ENCODE measurements around the gene CACNA1E. TPM values are rescaled to one million over a fixed set of nuclear protein-coding genes. Genes with fewer than 3 reads are reported as not detected.

Gene CACNA1E
- total RNA-seq, 1 experiment from 2014 or later = 0.05 TPM

GRCh38 chr1:181675091-181675917 lies 192.0 kb downstream of the CACNA1E start:
- H3K4me3 Mint-ChIP-seq (ENCODE audit: unreplicated experiment) = no peak overlapping the region
- peaks cover 12% of the 10 kb centered on the region for H3K27me3 Mint-ChIP-seq (ENCODE audit: insufficient read depth, unreplicated experiment)
- H3K9me3 Mint-ChIP-seq (ENCODE audit: unreplicated experiment) = peaks cover 7% of the 10 kb centered on the region
- no peak for DNase-seq (ENCODE audit: unreplicated experiment)
- no peak for TF ChIP-seq CTCF (IDR thresholded peaks at IDR 0.05; ENCODE audit: unreplicated experiment)
- ChIA-PET CTCF (interaction anchor here (0.7 to 6.4 kb wide), 12 partner anchors 11 to 262 kb away, joined by 3 to 103 read pairs (median 4); no protein-coding TSS in a partner anchor), POLR2A (no interaction called here)
- no peak overlapping the region for H3K27ac Mint-ChIP-seq (ENCODE audit: low read depth, unreplicated experiment)
- no peaks in the 10 kb centered on the region for H3K36me3 Mint-ChIP-seq (ENCODE audit: insufficient read depth, unreplicated experiment)
- BruUV-seq (replicated peaks) = no TSS peak
- intact Hi-C loops (cut with micrococcal nuclease) = no loop called here
- H3K4me1 Mint-ChIP-seq (ENCODE audit: insufficient read depth, unreplicated experiment) = no peaks in the 10 kb centered on the region

- POLR2A ChIA-PET = interaction anchor here (1.3 kb wide), 1 partner anchor 12 kb away, joined by 3 read pairs; no protein-coding TSS in a partner anchor
- no peaks in the 10 kb centered on the region for H3K4me1 Mint-ChIP-seq (ENCODE audit: insufficient read depth, unreplicated experiment)
- CTCF ChIA-PET = interaction anchor here (0.7 to 6.4 kb wide), 14 partner anchors 9 to 268 kb away, joined by 3 to 103 read pairs (median 4); no protein-coding TSS in a partner anchor
- no peak for DNase-seq (ENCODE audit: unreplicated experiment)
- no peak overlapping the region for H3K27ac Mint-ChIP-seq (ENCODE audit: low read depth, unreplicated experiment)
- peaks cover 7% of the 10 kb centered on the region for H3K9me3 Mint-ChIP-seq (ENCODE audit: unreplicated experiment)
- no peak overlapping the region for H3K4me3 Mint-ChIP-seq (ENCODE audit: unreplicated experiment)
- H3K27me3 Mint-ChIP-seq (ENCODE audit: insufficient read depth, unreplicated experiment) = peaks cover 12% of the 10 kb centered on the region
- no peak for TF ChIP-seq CTCF (IDR thresholded peaks at IDR 0.05; ENCODE audit: unreplicated experiment)
- intact Hi-C loops (cut with micrococcal nuclease) = loop anchor here (1.0 to 2.0 kb wide), 3 partner anchors 197 to 379 kb away; no protein-coding TSS in a partner anchor
- no peaks in the 10 kb centered on the region for H3K36me3 Mint-ChIP-seq (ENCODE audit: insufficient read depth, unreplicated experiment)
- BruUV-seq (replicated peaks) = no TSS peak
Measured at GRCh38 chr1:181675918-181676190, 192.5 kb downstream of the CACNA1E start.

GRCh38 chr1:181676269-181676668 lies 193.0 kb downstream of the CACNA1E start:
- peaks cover 7% of the 10 kb centered on the region for H3K9me3 Mint-ChIP-seq (ENCODE audit: unreplicated experiment)
- peaks cover 12% of the 10 kb centered on the region for H3K27me3 Mint-ChIP-seq (ENCODE audit: insufficient read depth, unreplicated experiment)
- H3K4me3 Mint-ChIP-seq (ENCODE audit: unreplicated experiment) = no peak overlapping the region
- H3K27ac Mint-ChIP-seq (ENCODE audit: low read depth, unreplicated experiment) = no peak overlapping the region
- BruUV-seq (replicated peaks) = no TSS peak
- no peaks in the 10 kb centered on the region for H3K4me1 Mint-ChIP-seq (ENCODE audit: insufficient read depth, unreplicated experiment)
- CTCF ChIA-PET = interaction anchor here (0.6 to 6.4 kb wide), 21 partner anchors 9 to 716 kb away, joined by 3 to 103 read pairs (median 4); partner anchors contain the start of genes CACNA1E and GLUL
- peak; percentile 75 for TF ChIP-seq CTCF (IDR thresholded peaks at IDR 0.05; ENCODE audit: unreplicated experiment)
- intact Hi-C loops (cut with micrococcal nuclease) = loop anchor here (1.0 to 2.0 kb wide), 3 partner anchors 197 to 379 kb away; no protein-coding TSS in a partner anchor
- POLR2A ChIA-PET = interaction anchor here (1.3 to 2.1 kb wide), 2 partner anchors 9 to 12 kb away, joined by 3 to 6 read pairs; no protein-coding TSS in a partner anchor
- DNase-seq (ENCODE audit: unreplicated experiment) = peak; percentile 77
- H3K36me3 Mint-ChIP-seq (ENCODE audit: insufficient read depth, unreplicated experiment) = no peaks in the 10 kb centered on the region

GRCh38 chr1:181680332-181680731 lies 197.0 kb downstream of the CACNA1E start:
- no peak for DNase-seq (ENCODE audit: unreplicated experiment)
- Mint-ChIP-seq H3K36me3 (ENCODE audit: insufficient read depth, unreplicated experiment) (no peaks in the 10 kb centered on the region), H3K9me3 (ENCODE audit: unreplicated experiment) (peaks cover 6% of the 10 kb centered on the region), H3K4me1 (ENCODE audit: insufficient read depth, unreplicated experiment) (no peaks in the 10 kb centered on the region), H3K4me3 (ENCODE audit: unreplicated experiment) (no peak overlapping the region), H3K27me3 (ENCODE audit: insufficient read depth, unreplicated experiment) (peaks cover 32% of the 10 kb centered on the region), H3K27ac (ENCODE audit: low read depth, unreplicated experiment) (no peak overlapping the region)
- ChIA-PET CTCF (interaction anchor here (1.0 to 1.3 kb wide), 2 partner anchors 256 to 257 kb away, joined by 3 to 4 read pairs; no protein-coding TSS in a partner anchor), POLR2A (no interaction called here)
- no TSS peak for BruUV-seq (replicated peaks)
- TF ChIP-seq CTCF (IDR thresholded peaks at IDR 0.05; ENCODE audit: unreplicated experiment) = no peak
- intact Hi-C loops (cut with micrococcal nuclease) = no loop called here

Data from MCF 10A (cell line).